Endometrium (tissue), 2 donors: ENCODE measurements around the gene DOCK9.

ENCODE experiments used
- FAIRE-seq: peaks from 2 replicates; lab custom pipeline; 2012; peaks lifted over from hg19 to GRCh38; lab: Jason Lieb, UNC
- donor health status: control.
- donor health status: control.

DOCK9 gene

GRCh38 chr13:98795220-98795619 lies 182.6 kb downstream of the DOCK9 start:
- no peak for FAIRE-seq

GRCh38 chr13:98794498-98794897 lies 183.4 kb downstream of the DOCK9 start:
- FAIRE-seq: no peak

GRCh38 chr13:98792785-98793495 lies 184.9 kb downstream of the DOCK9 start:
- no peak for FAIRE-seq

- no peak for FAIRE-seq
These were observed 185.5 kb downstream of the DOCK9 start for GRCh38 chr13:98792321-98792720.

GRCh38 chr13:98791611-98792010 lies 186.3 kb downstream of the DOCK9 start:
- no peak for FAIRE-seq

- no peak for FAIRE-seq
These were observed 189.9 kb downstream of the DOCK9 start for GRCh38 chr13:98787996-98788395.

- no peak for FAIRE-seq
These were observed 190.7 kb downstream of the DOCK9 start for GRCh38 chr13:98787173-98787572.

GRCh38 chr13:98786023-98786422 lies 191.8 kb downstream of the DOCK9 start:
- no peak for FAIRE-seq

GRCh38 chr13:98785405-98785804 lies 192.5 kb downstream of the DOCK9 start:
- FAIRE-seq: no peak

GRCh38 chr13:98784666-98785065 lies 193.2 kb downstream of the DOCK9 start:
- no peak for FAIRE-seq

GRCh38 chr13:98783856-98784478 lies 193.9 kb downstream of the DOCK9 start:
- no peak for FAIRE-seq

GRCh38 chr13:98782654-98783053 lies 195.2 kb downstream of the DOCK9 start:
- FAIRE-seq: no peak

- FAIRE-seq: no peak
These were observed 196.0 kb downstream of the DOCK9 start for GRCh38 chr13:98781905-98782304.

GRCh38 chr13:98781470-98781869 lies 196.4 kb downstream of the DOCK9 start:
- no peak for FAIRE-seq

GRCh38 chr13:98781045-98781444 lies 196.8 kb downstream of the DOCK9 start:
- no peak for FAIRE-seq

- no peak for FAIRE-seq
These were observed 197.4 kb downstream of the DOCK9 start for GRCh38 chr13:98780451-98780850.

GRCh38 chr13:98779695-98780094 lies 198.2 kb downstream of the DOCK9 start:
- FAIRE-seq: no peak

- no peak for FAIRE-seq
These were observed 199.1 kb downstream of the DOCK9 start for GRCh38 chr13:98778749-98779148.

- FAIRE-seq: no peak
These were observed 201.2 kb downstream of the DOCK9 start for GRCh38 chr13:98776644-98777043.

GRCh38 chr13:98775844-98776598 lies 201.8 kb downstream of the DOCK9 start:
- FAIRE-seq: no peak

GRCh38 chr13:98775386-98775785 lies 202.5 kb downstream of the DOCK9 start:
- FAIRE-seq: no peak

- FAIRE-seq: no peak
These were observed 203.1 kb downstream of the DOCK9 start for GRCh38 chr13:98774776-98775175.

GRCh38 chr13:98773921-98774320 lies 203.9 kb downstream of the DOCK9 start:
- FAIRE-seq: no peak
